ENCODE results near the gene VRK2. TPM values are rescaled to one million over a fixed set of nuclear protein-coding genes. Genes with fewer than 3 reads are reported as not detected.
"Not testable (repeated sequence)": the region's sequence is repeated elsewhere in the genome, so short reads cannot be mapped to it uniquely, and the experiment has no call there.

VRK2 gene
- total RNA-seq, 1 donor from 2014 or later: 25.6 TPM

DNA sequence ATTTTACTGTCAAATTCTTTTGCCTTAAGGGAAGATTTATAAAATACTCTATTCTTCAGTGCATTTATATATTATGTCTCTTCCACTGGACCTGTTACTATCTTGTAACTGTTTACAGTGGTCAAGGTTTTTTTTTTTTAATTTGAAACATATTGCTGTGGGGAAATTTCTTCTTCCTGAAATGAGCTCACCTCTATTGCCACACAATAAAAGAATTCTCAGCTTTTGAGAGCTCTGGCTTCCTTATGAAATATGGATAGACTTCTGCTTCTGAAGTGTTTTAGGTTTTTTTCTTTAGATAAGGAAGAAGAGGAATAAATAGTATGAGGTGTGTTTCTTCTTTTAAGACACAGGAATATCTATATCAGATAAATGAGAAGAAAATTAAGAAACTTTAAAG, 7.7 kb downstream of the VRK2 start:
- DNase-seq (ENCODE audit: low spot score): no peak

DNA sequence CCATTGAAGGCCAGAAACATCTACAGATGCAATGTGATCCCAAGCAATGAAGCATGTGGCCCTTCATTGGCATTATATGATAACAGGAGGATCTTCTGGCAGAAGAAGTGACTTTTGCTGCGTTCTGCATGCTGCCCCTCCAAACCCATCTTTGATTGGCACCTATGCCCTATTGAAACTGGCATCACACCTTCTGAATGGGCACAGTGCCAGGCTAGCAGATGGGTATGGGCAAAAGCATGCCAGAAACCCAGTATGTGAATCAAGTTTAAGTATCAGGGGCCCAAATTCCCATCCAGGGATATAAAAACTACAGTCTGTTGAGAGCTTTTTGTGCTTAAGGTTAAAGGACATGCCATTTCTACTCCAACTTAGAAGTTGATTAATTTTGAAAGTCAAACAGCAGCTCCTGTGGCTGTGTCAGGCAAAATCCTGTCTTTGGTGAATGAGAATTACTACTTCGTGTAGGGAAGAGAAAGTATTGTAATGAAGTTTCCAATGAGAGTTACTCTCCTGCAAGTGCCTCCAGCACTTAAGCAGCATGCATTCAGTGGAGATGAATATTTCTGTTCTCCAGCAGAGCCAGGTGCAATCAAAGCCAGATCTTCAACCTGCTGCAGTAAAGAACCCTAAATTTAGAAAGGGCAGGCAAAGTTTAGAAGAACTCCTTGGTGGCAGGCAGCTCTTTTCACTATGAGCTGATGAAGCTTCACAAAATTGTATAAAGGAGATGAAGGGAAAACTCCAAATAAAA, 8.6 kb downstream of the VRK2 start:
- DNase-seq (ENCODE audit: low spot score): no peak

DNA sequence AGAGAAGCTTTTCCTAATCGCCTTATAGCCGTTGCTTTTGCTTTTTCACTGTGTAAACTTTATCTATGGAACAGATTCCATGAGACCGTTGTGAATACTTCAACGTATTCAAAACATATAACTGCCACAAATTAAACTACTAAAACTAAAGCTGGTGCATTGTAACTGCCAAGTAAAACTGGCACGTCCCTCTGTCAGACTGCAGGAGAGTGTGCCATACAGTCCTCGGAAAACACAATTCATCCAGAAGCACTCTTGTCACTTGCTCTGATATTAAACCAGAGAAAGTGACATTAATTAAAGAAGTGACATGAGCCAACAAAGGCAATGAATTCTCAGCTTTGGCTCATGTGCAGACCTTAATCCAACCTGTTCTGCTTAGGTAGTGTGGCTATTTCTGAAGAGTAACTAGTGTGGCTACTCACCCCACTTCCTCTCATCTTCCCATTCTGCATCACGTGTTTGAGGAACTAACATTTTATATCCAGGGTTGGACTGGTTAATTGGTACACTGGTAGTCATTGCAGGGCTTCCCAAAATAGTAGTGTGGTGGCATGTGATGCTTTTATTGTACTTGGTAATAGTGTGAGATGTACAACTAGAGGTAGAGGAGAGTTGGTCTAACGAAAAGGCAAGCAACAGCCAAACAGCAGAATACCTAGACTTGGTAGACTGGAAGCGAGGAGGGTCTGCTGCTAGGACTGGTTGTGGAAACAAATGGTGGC, 9.7 kb downstream of the VRK2 start:
- no peak for DNase-seq (ENCODE audit: low spot score)

DNA sequence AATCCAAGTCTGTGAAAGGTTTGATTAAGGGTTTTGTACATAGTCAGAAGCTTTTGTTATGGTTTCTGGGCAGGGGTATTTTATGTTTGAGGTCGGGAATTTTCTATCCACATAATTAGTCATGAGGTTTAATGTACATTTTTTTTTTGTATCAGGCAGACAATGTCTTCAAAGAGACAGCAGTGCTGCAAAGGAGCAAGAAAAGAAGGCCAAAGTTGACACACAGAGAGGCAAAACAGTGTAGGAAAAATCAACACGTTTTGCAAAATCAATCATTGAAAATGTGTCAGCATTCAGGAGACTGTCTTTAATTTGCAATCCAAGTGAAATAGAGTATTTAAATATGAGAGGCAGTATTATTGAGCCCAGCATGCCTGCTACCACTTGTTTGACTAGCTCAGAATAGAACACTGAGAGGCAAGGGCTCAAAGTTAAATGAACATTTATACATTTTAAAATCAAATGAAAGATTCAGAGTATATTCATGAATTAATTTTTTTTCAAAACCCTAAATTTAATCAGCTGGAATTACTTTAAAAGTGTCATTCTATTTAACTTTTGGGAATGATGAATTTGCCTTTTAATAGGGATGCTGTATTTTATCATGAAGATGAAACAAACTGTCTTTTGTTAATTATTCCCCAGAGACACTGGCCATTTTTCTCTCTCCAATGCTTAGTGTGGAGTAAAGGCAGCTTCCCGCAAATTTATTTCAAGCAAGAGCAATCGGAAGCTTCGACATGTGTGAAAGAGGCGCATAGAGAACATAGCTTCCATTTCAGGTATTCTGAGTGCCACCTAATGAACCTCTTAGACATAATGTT, 11.3 kb downstream of the VRK2 start:
- DNase-seq (ENCODE audit: low spot score): no peak

DNA sequence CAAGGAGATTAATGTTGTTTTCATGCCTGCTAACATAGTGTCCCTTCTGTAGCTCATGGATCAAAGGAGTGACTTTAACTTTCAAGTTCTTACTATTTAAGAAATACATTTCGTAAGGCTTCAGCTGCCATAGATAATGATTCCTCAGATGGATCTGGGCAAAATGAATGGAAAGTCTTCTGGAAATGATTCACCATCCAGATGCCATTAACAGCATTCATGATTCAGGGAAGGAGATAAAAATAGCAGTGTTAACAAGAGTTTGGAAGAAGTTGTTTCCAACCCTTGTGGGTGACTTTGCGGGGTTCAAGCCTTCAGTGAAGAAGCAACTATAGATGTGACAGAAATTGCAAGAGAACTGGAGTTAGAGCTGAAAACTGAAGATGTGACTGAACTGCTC, 17.0 kb downstream of the VRK2 start:
- DNase-seq (ENCODE audit: low spot score): no peak

DNA sequence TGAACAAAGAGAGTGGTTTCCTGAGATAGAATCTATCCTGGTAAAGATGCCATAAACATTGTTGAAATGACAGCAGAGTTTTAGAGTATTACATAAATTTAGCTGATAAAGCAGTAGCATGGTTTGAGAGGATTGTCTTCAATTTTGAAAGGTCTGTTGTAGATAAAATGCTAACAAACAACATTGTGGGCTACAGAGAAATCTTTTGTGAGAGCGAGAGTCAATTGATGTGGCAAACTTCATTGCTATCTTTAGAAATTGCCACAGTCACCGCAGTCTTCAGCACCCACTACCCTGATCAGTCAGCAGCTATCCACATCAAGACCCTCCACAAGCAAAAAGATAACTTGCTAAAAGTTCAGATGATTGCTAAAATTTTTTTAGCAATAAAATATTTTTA, 17.5 kb downstream of the VRK2 start:
- DNase-seq (ENCODE audit: low spot score): no peak

DNA sequence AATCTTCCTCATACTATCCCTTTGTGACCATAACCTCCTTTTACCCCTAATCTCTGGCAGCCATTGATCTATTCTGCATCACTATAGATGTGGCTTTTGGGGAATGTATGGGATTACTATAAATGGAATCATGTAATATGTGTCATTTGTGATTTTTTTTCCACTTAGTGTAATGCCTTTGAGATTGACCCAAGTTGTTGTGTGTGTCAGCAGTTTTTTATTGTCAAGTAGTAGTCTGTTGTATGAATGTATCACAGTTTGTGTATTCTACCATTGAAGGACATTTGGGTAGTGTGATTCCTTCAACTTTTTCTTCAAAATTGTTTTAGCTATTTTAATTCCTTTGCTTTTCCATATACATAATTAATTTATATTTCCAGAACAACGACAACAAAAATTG, 18.6 kb downstream of the VRK2 start:
- DNase-seq (ENCODE audit: low spot score): no peak

DNA sequence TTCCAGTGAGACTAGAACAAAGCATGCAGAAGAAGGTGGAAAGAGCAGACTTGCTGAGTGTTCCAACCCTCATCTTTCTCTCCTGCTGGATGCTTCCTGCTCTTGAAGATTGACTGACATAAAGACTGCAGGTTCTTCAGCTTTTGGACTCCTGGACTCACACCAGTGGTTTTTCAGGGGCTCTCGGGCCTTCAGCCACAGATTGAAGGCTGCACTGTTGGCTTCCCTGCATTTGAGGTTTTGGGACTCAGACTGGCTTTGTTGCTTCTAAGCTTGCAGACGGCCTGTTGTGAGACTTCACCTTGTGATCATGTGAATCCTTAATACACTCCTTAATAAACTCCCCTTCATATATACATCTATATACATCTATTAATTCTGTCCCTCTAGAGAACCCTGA, 20.4 kb downstream of the VRK2 start:
- no peak for DNase-seq (ENCODE audit: low spot score)

DNA sequence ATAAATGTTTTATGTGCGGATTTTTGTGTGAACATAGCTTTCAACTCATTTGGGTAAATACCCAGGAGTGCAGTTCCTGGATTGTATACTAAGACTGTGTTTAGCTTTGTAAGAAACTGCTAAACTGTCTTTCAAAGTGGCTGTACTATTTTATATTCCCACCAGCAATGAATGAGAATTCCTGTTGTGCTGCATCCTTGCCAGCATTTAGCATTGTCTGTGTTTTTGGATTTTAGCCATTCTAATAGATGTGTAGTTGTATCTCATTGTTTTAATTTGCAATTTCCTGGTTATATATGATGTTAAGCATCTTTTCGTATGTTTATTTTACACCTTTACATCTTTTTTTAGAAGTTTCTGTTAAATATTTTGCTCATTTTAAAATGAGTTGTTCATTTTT, 24.2 kb downstream of the VRK2 start:
- DNase-seq (ENCODE audit: low spot score): no peak

DNA sequence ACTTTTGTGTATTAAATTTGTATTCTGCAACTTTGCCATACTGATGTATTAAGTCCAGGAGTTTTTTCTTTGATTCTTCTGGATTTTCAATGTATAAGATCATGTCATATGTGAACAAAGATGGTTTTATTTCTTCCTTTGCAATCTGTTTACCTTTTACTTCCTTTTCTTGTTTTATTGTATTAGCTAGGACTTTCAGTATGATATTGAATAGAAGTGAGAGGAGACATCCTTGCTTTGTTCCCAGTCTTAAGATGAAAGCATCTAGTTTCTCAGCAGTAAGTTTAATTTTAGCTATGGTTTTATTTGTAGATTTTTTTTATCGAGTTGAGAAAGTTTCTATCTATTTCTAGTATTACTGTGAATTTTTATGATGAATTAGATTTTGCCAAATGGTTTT, 25.5 kb downstream of the VRK2 start:
- DNase-seq (ENCODE audit: low spot score): no peak

DNA sequence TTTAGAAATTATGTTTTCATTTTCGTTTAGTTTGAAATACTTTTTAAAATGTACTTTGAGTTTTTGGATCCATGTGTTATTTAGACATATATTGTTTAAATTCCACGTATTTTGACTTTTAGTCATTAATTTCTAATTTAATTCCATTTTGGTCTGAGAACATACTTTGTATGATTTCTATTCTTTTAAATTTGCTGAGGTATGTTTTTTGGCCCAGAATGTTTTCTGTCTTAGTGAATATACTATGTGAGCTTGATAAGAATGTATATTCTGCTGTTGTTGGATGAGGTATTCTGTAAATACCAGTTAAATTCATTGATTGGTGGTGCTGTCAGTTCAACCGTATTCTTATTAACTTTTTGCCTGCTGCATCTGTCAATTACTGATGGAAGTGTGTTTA, 26.4 kb downstream of the VRK2 start:
- DNase-seq (ENCODE audit: low spot score): no peak

DNA sequence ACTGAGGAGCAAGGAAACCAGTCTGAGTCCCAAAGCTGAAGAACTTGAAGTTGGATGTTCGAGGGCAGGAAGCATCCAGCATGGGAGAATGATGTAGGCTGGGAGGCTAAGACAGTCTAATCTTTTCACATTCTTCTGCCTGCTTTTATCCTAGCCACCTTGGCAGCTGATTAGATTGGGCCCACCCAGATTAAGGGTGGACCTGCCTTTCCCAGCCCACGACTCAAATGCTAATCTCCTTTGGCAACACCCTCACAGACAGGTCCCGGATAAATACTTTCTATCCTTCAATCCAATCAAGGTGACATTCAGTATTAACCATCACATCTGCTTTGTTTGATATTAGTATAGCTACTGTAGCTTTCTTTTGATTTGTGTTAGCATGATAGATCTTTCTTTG, 27.1 kb downstream of the VRK2 start:
- no peak for DNase-seq (ENCODE audit: low spot score)

DNA sequence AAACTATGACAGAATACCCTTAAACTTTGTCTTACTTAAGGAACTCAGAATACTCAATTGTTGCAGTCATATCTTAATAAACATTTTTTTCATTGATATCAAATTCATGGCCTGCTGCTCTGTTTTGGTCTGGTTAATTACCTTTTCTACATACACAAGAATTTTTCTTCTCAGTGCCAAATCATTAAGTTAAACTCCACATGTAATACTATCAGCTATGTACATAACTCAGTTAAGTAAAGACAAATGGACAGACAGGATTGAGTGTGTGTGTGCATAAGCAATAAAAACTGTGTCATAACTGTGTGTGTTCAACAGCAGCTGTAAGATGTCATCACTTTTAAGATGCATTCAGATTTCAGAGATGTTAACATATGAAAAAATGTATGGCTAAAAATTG, 34.4 kb downstream of the VRK2 start:
- no peak for DNase-seq (ENCODE audit: low spot score)

DNA sequence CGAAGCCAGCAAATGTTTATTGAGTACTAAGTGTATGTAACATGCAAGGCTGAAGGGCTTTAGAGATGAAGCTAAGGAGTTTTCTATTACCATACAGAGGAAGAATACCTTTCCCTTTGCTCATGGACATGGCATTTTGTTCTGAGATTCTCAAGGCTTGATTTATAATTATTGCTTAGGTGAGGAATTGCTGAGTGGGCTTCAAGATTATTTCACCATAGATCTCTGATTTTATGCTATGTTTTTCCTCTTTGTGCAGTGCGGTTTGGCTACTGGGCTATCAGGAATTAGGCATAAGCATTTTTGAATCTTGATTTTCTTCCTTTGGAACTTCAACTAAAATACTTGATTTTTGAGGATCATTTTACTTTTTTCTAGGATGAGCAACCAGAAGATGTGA, 42.5 kb downstream of the VRK2 start:
- no peak for DNase-seq (ENCODE audit: low spot score)

DNA sequence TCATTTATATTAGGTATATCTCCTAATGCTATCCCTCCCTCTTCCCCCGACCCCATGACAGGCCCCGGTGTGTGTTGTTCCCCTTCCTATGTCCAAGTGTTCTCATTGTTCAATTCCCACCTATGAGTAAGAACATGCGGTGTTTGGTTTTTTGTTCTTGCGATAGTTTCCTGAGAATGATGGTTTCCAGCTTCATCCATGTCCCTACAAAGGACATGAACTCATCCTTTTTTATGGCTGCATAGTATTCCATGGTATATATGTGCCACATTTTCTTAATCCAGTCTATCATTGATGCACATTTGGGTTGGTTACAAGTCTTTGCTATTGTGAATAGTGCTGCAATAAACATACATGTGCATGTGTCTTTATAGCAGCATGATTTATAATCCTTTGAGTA, 46.2 kb downstream of the VRK2 start:
- DNase-seq (ENCODE audit: low spot score): not testable (repeated sequence)

DNA sequence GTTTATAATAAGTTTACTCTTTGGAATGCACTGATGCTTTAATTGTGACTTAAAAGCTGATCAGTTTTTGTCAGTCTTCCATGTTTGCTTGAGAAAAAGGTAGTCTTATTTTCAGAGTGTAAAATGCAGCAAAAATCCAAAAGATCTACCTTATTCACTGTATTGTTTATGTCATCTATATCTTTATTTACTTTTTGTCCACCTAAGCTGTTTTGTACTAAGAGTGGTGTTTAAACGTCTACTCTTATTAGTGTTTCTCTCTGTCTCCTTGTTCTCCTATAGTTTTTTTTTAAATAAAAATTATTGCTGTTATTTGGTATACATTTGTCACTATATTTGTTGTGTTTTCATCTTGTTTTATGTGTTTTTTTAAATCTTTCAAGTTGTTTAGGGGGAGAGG, 50.4 kb downstream of the VRK2 start:
- DNase-seq (ENCODE audit: low spot score): no peak

DNA sequence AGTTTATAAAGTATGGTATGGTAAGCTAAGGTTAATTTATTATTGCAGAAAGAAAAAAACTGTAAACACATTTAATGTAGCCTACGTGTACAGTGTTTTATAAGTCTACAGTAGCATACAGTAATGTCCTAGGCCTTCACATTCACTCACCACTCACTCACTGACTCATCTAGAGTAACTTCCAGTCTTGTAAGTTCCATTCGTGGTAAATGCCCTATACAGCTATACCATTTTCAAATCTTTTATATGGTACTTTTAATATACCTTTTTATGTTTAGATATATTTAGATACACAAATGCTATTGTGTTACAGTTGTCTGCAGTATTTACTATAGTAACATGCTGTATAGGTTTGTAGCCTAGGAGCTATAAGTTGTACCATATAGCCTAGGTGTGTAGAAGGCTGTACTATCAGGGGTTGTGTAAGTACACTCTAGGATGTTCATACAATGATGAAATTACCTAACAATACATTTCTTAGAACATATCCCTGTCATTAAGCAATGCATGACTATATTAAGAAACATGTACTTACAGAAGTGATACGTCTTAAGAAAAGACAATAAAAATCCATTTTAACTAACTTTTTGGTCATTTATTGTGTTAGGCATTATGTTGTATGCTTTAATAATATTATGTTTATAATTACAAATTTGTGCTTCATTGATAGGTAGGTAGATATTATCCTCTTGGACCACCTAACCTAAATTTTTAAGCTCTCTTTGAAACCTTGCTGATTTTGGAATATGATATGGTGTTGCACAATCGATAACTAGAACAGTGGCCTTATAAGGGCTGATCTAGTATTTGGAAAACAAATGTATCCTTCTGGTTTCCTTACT, 51.9 kb downstream of the VRK2 start:
- DNase-seq (ENCODE audit: low spot score): no peak

DNA sequence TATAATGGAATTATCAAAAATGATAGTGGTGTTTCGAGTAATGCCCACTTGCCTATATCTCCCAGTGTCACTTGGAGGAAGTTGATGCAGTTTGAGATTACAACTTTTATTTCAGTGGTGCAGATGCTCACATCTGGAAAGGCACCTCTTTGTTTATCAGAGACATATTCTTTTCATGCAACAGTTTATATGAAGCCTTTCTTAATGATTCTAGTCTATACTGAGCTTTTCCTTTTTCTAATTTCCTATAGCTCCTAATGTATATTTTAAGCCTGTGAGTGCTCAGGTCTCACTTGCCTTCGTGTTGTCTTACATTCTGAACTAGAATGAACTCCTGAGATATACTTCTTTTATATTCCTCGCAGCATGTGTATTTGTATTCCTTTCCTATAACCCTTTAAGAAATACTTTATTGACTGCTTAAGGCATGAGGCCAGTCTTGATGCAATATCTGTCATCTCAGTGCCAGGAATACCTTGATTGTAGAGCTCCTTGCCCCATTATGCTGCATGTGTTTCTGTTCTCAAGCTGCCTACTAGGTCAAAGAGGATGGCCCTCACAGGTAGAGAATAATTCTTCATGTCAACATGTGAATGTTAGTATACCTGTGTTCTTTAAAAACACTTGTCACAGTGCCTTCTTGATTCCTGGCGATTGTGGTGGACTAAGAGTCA, 52.6 kb downstream of the VRK2 start:
- no peak for DNase-seq (ENCODE audit: low spot score)

DNA sequence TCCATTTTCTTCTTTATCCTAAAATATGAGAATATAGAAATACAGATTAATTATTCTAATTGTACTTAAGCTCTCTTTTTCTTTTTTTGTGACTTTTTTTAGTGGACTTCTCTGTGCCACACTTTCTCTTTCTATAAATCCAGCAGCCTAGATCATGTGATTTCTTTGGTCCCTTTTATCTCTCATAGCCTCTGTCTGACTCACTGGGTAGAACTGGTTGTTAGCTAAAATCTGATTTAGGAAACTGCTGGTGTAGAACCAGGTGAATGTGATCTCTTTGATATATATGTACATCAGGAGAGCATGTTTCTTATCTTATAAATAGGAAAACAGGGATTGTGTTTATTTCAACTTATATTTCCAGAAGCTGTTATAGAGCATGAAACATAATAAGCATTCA, 54.9 kb downstream of the VRK2 start:
- DNase-seq (ENCODE audit: low spot score): no peak

DNA sequence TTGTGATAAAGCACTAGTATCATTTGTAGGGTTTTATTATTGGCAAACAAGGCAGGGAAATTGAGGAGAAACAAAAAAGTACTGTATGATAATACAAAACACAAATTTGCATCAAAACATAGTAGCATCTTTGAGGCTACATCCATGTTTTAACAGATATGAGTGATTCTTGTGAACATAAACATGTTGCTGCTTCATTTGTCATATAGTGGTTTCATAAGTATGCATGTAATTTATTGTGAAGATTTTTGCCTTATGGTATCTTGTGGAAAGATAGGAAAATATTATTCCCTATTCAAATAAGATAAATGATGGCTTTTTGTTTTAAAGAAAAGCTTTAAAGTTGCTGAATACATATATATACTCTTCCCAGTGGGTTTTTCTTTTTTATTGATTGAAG, 60.3 kb downstream of the VRK2 start:
- no peak for DNase-seq (ENCODE audit: low spot score)
